GM21367 (cell line): ENCODE data around the gene CYP26B1.

Experiments
- ATAC-seq: cut with Tn5 transposase; IDR thresholded peaks from one replicate; pipeline ENCODE4 v1.9.1; 2021; ENCODE audit not compliant: unreplicated experiment

Gene CYP26B1

DNA sequence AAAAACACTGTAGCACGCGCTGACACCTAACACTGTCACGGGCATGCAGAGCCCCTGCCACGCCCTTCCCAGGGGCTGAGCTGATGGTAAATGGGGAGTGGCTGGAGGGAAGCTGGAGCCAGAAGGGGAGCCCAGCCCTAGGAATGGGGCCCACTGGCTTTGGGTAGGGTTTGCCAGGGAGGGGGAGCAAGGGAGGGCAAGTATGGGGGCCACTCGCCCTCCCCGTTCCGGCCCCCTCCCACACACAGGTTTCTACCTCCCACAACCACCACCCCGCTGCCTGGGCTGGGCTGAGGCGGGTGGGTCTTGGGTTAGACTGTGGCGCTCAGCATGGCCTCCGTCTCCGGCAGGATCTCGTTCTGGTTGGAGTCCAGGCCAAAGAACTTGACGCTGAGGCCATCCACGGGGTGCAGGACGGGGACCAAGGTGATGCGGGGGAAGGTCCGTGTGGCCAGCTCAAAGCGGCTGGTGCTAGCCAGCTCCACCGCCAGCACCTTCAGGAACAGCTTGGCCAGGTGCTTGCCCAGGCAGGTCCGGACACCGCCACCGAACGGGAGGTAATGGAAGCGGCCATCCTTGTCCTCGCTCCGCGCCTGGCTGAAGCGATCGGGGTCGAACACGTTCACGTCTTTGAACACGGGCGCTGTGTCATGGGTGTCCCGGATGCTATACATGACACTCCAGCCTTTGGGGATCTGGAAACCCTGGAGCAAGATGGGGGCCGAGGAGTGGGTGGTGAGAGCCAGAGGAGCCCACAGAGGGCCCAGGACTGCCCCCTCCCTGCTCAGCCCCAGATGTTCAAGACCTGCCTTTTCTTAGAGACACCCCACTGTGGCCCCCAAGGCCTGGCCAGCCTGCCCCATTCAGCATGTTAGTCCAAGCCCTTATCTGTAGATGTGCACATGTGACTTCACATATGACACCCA is 15.5 kb downstream of the CYP26B1 start:
- ATAC-seq = no peak

DNA sequence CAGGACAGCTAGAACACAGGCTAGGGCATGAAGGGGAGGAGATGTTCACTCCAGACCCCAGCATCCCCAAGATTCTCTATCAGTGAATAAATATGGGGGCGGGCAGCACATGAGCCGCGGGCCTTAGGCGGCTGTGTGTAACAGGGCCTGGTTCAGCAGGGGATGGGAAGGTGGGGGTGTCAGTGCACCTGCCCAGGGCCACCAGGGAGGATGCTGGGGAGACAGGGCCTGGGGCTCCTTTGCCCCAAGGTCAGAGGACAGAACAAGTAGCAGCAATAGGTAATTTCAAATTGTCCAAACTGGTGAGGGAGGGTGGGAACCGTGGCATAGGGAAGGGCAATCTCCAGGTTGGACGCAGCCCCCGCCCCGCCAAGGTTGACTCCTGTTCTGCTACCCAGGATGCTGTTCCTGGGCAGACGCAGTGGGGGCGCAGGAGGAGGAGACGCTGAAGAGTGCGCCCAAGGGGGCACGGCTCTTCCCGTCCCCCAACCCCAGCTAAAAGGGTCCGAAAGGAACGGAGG is 16.2 kb downstream of the CYP26B1 start:
- no peak for ATAC-seq

GRCh38 chr2:72130659-72131360 is 16.9 kb downstream of the CYP26B1 start:
- no peak for ATAC-seq

DNA sequence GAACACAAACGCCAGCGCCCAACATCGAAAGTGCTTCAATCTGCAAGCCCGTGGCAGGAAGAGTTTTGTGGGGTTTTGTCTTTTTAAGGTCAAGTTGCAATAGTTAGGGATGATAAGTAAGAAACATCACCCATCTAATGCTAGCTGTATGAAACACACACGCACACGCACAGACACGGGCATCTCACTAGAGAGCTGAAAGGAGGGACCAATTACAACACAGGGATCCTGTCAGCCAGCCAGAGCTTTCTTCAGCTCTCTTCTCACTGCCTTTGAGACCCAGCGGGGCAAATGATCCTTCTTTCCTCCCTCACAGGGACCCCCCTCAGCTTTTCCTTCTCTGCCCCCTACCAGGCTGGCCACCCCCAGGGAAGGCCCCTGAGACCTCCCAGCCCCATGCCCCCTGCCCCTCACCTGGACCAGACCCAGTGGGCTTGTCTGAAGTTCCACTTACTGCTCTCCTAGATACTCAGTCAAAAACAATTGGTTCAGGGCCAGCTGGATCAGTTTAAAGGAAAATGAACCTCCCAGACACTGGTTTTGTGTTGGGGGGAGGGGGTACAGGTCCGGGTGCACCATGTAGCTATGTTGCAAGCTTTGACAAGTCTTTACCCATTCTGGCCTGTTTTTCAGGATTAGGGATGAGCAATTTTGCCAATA is 17.9 kb downstream of the CYP26B1 start:
- no peak for ATAC-seq

DNA sequence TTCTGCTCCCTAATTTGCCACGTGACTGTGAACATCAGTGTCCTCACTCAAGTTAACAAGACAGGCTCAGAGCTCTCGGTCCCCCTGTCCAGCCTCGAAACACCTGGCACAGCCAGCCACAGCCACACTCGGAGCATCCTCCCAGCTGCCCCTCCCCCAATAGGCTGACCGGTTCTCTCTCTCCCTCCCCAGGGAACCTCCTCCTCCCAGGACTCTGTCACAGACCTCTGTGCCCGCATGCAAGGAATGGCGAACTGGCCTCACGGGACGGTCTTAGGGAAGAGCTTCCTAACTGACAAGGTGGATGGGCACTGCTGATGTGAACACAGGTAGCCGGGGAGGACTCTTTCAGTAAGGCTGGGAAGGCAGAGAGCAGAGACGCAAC is 18.8 kb downstream of the CYP26B1 start:
- ATAC-seq = no peak

GRCh38 chr2:72128059-72128842 is 19.4 kb downstream of the CYP26B1 start:
- no peak for ATAC-seq

GRCh38 chr2:72127401-72128058 is 20.1 kb downstream of the CYP26B1 start:
- no peak for ATAC-seq

- ATAC-seq = no peak
These were observed 21.2 kb downstream of the CYP26B1 start for GRCh38 chr2:72126186-72127100.

- no peak for ATAC-seq
These were observed 23.3 kb downstream of the CYP26B1 start for GRCh38 chr2:72124376-72124775.

GRCh38 chr2:72121153-72121552 is 26.5 kb downstream of the CYP26B1 start:
- ATAC-seq = no peak

DNA sequence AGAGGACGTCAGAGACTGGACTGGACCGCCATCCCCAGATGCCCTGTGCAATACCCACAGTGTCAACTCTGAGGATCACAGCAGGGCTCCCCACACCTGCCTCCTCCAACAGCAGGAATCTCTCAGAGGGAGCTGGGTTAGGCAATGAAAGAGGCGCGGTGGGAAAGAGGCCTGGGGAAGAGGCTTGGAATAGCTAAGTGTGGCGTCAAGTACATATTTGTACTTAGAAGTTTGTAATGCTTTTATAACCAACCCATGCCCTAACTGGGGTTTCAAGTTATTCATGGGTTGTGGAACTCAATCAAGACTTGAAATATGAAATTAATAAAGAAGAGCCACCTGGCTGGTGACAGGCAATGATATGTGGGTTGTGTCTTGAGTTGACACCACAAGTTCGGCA is 28.7 kb downstream of the CYP26B1 start:
- no peak for ATAC-seq

GRCh38 chr2:72118386-72118785 is 29.3 kb downstream of the CYP26B1 start:
- no peak for ATAC-seq

DNA sequence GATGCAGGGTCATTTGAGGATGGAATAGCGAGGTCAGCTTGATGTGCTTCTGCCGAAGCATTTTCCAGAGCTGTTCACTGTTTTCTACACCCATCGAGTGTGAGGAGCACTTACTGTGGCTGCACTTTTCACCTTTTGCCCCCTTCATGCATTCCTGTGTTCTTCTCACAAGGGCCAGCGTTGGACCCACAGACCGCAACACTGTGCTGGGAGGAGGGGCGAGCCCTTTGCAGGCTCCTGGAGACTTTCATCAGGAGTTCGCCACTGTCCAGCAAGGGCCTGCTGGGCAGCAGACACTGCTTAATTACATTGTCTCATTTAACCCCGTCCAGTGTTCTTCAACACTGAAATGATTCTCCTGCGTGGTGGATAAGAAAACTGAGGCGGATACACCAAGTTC is 29.9 kb downstream of the CYP26B1 start:
- ATAC-seq = no peak

GRCh38 chr2:72117029-72117428 is 30.6 kb downstream of the CYP26B1 start:
- ATAC-seq = no peak

DNA sequence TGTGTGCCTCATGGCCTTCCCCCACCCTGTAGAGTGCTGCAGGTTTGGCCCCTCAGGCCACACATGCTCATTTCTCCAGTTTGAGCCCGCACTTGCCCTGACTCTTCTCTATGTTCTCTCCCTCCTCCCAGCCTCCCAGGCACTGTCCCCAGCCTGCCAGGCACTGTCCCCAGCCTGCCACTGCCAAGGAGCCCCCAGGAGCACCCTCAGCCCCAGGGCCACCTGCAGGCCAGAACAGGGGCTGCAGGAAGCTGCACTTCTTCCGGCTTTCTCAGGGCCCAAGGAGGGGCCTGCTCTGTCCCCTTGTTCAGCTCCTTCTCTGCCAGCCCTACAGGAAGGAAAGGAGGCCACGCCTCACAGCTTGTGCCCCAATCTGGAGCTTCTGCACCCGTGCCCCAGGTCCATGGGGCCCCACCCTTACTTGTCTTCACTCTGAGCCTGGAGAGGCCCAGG is 31.6 kb downstream of the CYP26B1 start:
- ATAC-seq = peak; percentile 57

GRCh38 chr2:72115110-72116080 is 32.3 kb downstream of the CYP26B1 start:
- no peak for ATAC-seq

DNA sequence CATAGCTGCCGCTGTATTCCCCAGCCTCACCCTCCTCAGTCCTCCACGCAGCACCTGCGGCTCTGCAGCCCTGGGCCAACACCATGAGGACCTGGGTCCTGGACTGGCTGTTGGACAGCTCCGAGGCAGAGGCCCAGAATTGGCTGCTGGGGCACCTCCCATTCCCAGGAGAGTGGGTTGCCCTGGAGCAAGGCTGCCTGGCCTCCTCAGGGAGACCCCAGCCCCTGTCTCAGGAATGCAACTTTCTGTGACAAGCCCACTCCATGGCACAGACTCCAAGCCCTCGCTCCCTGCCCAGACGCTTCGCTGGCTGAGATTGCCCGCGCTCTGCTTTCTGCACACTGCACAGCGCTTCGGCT is 33.0 kb downstream of the CYP26B1 start:
- ATAC-seq = no peak
